Measurements from ENCODE around the gene LRP4. TPM values are rescaled to one million over a fixed set of nuclear protein-coding genes. Genes with fewer than 3 reads are reported as not detected.

Gene LRP4
- total and polyA plus RNA-seq, 2 of the 13 experiments (the other 11 are each of a cell fraction or from before 2014, with no cell fraction given) = 4.7 to 13.3 TPM

- TF ChIP-seq, protein P1, sequence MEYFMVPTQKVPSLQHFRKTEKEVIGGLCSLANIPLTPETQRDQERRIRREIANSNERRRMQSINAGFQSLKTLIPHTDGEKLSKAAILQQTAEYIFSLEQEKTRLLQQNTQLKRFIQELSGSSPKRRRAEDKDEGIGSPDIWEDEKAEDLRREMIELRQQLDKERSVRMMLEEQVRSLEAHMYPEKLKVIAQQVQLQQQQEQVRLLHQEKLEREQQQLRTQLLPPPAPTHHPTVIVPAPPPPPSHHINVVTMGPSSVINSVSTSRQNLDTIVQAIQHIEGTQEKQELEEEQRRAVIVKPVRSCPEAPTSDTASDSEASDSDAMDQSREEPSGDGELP (IDR thresholded peaks at IDR 0.05; ENCODE audit: borderline replicate concordance, low read depth) = 0 out of 2 replicates have a peak, but pooled peaks have one; percentile 41
- TF ChIP-seq ZNF468 (CRISPR knock-in tag; IDR thresholded peaks at IDR 0.05) = no peak
- TF ChIP-seq FOSL2 (CRISPR knock-in tag; IDR thresholded peaks at IDR 0.05) = peak; percentile 19; the same call in 1 of the 2 replicates
- no peak for TF ChIP-seq ATF5 (CRISPR knock-in tag; IDR thresholded peaks at IDR 0.05; ENCODE audit: low read depth)
- TF ChIP-seq, protein P2, sequence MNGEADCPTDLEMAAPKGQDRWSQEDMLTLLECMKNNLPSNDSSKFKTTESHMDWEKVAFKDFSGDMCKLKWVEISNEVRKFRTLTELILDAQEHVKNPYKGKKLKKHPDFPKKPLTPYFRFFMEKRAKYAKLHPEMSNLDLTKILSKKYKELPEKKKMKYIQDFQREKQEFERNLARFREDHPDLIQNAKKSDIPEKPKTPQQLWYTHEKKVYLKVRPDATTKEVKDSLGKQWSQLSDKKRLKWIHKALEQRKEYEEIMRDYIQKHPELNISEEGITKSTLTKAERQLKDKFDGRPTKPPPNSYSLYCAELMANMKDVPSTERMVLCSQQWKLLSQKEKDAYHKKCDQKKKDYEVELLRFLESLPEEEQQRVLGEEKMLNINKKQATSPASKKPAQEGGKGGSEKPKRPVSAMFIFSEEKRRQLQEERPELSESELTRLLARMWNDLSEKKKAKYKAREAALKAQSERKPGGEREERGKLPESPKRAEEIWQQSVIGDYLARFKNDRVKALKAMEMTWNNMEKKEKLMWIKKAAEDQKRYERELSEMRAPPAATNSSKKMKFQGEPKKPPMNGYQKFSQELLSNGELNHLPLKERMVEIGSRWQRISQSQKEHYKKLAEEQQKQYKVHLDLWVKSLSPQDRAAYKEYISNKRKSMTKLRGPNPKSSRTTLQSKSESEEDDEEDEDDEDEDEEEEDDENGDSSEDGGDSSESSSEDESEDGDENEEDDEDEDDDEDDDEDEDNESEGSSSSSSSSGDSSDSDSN (CRISPR knock-in tag; IDR thresholded peaks at IDR 0.05) = peak; percentile 80
- TF ChIP-seq KDM2A (CRISPR knock-in tag; IDR thresholded peaks at IDR 0.05; ENCODE audit: borderline replicate concordance, low read depth) = peak; percentile 90
- no peak for TF ChIP-seq ZSCAN29 (CRISPR knock-in tag; conservative IDR thresholded peaks at IDR 0.05)
- TF ChIP-seq NKX3-1 (CRISPR knock-in tag; IDR thresholded peaks at IDR 0.05) = 0 out of 2 replicates have a peak, but pooled peaks have one; percentile 21
- no peak for TF ChIP-seq DNMT1 (CRISPR knock-in tag; IDR thresholded peaks at IDR 0.05)
- TF ChIP-seq MTA3 (CRISPR knock-in tag; IDR thresholded peaks at IDR 0.05) = no peak
- TF ChIP-seq ARNT2 (CRISPR knock-in tag; IDR thresholded peaks at IDR 0.05; ENCODE audit: low read depth) = no peak; the same call in 1 of the 2 replicates
- TF ChIP-seq, protein P3, sequence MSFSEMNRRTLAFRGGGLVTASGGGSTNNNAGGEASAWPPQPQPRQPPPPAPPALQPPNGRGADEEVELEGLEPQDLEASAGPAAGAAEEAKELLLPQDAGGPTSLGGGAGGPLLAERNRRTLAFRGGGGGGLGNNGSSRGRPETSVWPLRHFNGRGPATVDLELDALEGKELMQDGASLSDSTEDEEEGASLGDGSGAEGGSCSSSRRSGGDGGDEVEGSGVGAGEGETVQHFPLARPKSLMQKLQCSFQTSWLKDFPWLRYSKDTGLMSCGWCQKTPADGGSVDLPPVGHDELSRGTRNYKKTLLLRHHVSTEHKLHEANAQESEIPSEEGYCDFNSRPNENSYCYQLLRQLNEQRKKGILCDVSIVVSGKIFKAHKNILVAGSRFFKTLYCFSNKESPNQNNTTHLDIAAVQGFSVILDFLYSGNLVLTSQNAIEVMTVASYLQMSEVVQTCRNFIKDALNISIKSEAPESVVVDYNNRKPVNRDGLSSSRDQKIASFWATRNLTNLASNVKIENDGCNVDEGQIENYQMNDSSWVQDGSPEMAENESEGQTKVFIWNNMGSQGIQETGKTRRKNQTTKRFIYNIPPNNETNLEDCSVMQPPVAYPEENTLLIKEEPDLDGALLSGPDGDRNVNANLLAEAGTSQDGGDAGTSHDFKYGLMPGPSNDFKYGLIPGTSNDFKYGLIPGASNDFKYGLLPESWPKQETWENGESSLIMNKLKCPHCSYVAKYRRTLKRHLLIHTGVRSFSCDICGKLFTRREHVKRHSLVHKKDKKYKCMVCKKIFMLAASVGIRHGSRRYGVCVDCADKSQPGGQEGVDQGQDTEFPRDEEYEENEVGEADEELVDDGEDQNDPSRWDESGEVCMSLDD (CRISPR knock-in tag; IDR thresholded peaks at IDR 0.05; ENCODE audit: borderline replicate concordance) = no peak
- TF ChIP-seq ZNF841 (CRISPR knock-in tag; IDR thresholded peaks at IDR 0.05; ENCODE audit: borderline replicate concordance) = no peak
- no peak for TF ChIP-seq SP2 (CRISPR knock-in tag; IDR thresholded peaks at IDR 0.05)
- TF ChIP-seq HNRNPLL (IDR thresholded peaks at IDR 0.05; ENCODE audit: low read depth, low read length, poor library complexity, severe bottlenecking) = peak; percentile 82
- no peak for TF ChIP-seq ZNF281 (CRISPR knock-in tag; IDR thresholded peaks at IDR 0.05; ENCODE audit: borderline replicate concordance)
- peak; percentile 59; the same call in 1 of the 2 replicates for TF ChIP-seq ZNF891 (CRISPR knock-in tag; IDR thresholded peaks at IDR 0.05)
- TF ChIP-seq ZNF431 (CRISPR knock-in tag; IDR thresholded peaks at IDR 0.05; ENCODE audit: borderline replicate concordance, low read depth) = no peak
- TF ChIP-seq FOXK1 (CRISPR knock-in tag; IDR thresholded peaks at IDR 0.05; ENCODE audit: borderline replicate concordance, low read depth) = peak; percentile 39; the same call in 1 of the 2 replicates
Observed at GRCh38 chr11:46826310-46827044, 91.9 kb downstream of the LRP4 start (continued).

Data from HepG2 (cell line).